Measurements from ENCODE around the gene HILPDA.
A peak's percentile ranks its signal among the peaks of the same experiment; 100 is the strongest.

Gene HILPDA

DNA sequence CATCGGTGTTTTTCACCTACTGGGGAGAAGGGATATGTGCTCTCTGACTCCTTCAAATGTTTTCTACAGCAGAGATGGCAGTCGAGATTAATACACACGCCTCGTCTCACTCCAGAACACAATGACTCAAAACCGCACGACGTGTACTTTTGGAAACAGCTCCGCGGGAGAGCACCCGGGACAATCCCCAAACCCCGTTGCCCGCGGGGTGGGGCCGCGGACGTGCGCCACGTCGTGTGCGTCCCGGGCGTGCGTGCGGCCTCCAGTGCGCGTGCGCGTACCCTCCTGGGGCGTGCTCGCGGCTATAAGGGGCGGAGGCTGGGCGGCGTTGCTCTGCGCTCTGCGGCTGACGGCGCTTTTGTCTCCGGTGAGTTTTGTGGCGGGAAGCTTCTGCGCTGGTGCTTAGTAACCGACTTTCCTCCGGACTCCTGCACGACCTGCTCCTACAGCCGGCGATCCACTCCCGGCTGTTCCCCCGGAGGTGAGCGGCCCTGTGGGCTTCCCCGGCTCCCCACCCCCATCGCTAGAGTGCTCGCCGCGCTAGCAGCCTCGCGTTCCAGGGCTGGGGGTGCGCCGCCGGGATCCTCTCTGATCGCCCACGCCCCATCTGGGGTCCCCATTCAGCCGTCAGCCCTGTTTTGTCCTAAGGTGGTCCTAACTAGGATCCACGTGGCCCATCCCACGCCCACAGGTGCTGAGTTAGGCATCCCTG, at the start of gene HILPDA:
HILPDA (plus strand) TSS at position 336 of the 712 bp plus-strand sequence. CDS start 1,391 bp downstream, outside the sequence.
- peak; percentile 94 to 96 for DNase-seq

DNA sequence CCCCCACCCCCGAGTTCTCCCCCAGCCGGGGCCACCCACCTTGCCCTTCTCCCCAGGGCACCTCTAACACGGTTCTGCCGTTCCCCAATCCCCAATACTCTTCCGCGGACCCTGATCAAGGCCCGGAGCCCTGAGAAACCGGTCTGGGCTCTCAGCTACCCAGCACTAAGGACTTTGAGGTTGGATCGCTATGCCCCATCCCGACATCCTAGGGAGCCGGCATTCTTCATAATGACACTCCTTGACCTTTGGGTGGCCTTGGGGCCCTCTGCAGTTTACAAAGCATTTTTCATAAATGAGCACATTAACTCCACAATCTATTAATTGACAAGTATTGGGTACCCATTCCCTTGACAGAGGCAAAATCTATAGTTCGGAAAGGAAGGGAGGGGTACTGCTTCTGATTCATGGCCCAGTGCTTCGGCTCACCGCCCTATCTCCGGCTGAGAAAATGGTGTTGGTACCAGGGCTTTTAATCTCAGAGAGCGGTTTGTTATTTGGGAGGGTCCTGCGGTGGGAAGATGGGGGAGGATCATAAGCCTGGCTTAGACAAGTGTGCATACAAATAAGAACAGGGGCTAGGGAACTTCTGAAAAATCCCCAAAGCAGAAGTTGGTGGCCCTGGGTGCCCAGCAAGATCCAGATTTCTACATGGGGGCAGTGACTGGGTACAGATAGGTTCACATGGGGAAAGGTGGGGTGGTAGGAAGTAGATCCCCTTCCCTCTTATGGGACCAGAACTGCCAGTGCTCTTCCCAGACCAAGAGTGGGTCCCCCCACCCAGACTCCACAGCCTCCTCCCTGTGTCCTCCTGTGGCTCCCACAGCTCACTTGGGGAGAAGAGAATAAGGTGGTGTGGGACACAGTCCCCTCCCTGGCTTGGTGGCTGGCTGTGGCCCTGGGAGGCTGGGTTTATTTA, 49.1 kb upstream of the HILPDA start:
- peak in 1 of 2 donors; percentile 16 for DNase-seq

- no peak for DNase-seq
Observed at GRCh38 chr7:128407233-128407589, 48.5 kb upstream of the HILPDA start.

DNA sequence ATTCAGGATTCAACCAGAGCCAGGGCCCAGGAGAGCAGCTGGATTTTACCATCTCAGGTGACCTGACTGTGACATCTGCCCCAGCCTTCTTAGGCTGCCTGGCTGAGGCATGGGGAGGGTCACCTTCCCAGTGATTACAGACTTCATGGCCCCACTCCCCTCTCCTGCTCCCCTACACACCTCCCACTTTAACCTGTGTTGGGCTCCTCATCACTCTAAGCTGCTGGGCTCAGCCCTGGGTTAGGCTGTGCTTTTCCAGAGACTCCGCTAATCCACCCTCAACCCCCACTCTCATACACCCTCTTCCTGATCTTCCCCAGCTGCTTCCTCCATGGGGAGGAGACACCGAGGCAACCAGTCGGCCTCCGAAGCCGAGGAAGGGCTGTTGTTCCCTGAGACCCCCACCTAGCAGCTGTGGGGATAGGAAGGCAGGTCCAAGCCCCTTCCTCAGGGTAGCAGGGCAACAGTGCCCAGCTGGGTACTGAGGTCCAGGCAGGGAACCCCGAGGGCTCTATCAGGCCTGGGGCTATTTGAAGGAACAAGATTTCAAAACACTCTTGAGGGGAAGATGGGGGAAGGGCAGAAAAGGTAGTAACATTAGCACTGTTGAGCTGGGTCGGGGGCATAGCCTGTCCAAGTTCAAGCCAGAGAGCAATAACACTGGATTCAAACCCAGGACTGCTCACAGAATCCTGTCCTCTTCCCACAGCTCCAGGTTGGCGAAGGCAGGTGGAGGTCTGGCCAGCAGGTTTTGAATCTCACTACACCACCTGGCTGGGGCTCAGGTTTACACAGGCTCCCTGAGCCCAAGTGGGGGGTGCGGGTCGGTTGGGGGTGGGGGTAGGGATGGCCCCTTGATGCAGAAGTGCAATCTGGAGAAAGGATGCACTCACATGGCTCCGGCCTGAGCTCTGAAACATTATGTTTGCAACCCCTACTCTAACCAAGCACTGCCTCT, 47.6 kb upstream of the HILPDA start:
- DNase-seq, result no peak

DNA sequence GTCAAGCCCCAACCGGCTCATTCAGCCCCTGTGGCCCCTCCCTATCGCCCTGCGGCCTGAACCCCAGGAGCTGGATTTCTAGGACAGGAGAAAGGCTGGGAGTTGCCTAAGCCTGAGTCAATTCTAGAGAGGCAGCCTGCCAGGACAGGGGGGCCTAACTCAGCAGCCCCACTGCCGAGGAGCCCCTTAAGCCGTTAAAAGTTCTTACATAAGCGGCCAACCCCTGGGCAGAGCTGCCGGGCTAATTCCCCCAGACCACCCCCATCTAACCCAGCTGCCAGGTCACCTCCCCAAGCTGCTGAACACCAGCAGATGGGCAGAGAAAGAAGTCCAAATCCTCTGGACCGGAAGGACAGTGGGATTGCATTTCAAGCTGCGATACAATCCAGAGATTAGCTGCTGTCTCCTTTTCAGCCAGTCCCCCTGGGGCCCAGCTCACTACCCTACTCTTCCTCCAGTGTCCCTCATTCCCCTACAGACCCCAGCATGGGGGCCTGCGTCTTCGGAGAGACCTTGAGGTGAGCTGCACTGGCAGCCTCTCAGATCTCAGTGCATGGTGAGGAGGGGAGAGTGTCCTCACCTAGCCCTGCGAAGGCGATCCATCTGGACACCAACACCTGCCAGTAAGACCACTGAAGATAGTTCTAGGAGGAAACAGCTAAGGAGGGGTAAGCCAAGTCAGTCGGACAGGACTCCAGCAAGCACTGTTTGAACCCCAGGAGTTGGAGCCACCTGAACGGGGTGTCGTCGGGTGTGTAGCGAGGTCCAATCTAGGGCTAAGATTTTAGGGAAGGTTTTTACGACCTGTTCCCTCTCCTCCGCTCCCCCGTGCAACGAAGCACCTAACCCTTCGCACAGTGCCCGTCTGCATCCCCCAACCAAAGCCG, 46.7 kb upstream of the HILPDA start:
- DNase-seq, result no peak

DNA sequence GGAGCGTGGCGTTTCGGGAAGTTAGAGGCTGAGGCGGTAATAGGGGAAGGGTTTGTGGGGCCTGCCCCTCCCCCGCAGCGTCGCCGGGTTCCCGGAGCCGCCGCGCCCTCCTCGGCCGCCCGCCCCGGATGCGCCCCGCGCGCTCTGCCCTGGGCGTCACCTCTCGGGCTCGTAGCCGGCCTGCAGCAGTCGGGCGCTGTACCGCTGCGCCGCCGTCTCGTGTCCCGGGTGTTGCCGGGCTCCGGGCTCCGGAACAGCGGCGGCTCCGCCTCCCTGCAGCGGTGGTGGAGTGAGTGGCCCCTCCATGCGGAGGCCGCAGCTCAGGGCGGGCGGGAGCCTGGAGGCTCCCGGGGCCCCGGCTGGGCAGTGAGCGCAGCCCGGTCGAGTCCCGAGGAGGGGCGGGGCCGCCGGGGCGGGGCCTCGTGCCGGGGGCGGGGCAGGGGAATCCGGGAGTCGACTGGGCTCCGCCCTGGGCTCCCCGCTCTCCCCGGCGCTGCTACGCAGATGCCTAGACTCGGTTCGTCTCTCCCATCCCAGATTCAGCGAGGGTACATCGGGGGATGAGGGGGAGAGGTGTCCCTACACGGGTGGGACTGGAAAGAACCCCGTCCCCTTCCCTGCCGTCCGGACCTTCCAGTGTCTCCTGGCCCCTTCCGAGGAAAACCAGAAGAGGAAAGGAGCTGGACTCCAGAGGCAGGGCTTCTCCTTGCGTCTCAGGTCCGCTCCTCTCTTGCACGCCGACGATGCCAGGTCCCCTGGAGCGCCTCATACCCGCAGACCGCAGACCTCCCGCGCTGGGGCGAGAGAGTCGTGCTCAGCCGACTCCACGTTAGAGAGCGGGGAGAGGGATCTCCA, 45.9 kb upstream of the HILPDA start, which contains the start of gene IMPDH1:
IMPDH1 (minus strand) TSS at position 387 of the 855 bp plus-strand sequence; CDS start at position 306, 81 bp downstream.
- peak; percentile 83 to 88 for DNase-seq

GRCh38 chr7:128410451-128410753, 45.3 kb upstream of the HILPDA start:
- DNase-seq, result no peak

DNA sequence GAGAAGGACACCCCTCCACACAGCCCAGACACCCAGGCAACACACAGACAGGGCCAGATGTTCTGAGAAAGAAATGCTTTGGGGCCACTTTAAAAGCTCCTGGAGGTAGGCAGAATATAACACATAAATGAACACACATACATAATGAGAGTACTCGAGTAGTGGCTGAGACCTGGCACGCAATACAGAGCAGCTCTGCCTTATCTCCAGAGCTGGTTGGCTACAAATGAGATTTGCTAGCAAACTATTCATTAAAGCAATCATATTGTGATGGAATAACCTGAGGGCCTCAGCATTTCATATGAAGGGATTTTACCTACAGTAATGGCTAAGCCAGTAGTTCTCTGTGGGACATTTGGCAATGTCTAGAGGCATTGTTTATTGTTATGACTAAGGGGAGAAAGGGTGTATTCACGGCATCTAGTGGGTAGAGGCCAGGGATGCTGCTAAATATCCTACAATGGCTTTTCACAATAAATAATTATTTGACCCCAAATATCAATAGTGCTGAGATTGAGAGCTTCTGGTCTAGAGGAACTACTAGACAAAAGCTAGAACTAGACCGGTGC, 40.4 kb upstream of the HILPDA start:
- DNase-seq, result no peak

DNA sequence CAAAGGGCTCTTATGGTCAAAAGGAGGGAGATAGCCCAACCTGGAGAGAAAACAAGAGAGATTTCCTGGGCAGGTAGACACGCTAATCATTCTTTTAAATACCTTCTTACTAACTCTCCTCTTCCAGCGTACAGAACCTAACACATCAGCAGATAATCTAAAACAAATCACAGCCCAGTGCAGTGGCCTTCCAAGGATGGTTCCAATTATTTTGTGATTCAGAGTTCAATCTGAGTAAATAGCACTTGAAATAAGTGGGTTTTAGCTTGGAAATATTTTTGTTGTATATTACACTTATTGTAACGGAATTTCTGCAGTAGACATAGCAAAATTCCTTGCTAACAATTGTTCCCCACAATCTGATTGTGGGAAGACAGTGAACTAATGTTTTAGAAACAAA, 38.6 kb upstream of the HILPDA start:
- no peak for DNase-seq

DNA sequence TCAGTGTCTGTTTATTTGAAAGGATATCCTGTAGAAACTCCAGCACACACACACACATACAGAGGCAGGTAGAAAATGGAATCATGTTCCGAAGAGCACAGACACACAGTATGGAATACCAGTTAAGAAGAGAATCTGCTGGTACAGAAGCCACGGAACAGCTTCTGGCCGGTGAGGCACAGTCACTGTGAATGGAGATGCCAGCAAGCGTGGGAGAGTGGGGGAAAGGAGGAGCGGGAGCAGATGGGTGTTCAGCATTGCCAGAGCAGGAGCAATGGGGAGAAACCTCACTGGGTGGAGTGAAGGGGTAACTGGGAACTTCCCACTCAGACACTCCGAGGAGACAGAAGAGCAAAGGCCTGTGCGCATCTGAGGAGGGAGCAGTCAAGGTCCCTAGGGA, 36.4 kb upstream of the HILPDA start:
- no peak for DNase-seq

DNA sequence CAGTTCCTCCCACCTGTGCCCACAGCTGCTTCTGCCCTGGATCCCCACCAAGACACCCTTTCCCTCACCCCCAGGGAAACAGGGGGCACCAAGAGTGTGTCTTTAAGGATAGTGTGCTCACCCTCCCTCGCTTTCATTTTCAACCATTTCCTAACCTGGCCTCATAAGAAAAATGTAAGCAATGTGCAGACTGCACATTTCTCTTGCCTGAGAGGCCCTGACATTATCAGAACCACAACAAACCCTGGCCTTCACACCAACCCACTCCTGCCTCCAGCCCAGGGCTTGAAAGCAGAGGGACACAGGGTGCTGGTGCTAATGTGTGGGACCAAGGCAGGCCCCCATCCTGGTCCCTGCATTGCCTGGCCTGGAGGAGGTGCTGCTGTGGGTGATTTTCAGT, 34.9 kb upstream of the HILPDA start:
- DNase-seq, result no peak

GRCh38 chr7:128421384-128421783, 34.3 kb upstream of the HILPDA start:
- DNase-seq, result no peak

DNA sequence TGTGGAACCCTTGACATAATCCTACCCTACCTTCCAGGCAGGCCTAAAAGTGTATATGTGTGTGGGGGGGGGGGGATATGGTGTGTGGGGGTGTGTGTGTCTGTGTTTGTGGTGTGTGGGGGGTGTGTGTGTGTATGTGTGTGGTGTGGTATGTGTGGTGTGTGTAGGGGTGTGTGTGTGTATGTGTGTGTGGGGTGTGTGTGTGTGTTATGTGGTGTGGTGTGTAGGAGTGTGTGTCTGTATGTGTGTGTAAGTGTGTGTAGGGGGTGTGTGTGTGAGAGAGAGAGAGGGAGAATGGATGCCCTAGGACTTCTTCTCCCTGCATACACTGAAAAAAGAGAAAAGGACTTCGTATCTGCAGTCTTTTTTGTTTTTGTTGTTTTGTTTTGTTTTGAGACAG, 33.6 kb upstream of the HILPDA start:
- DNase-seq, result no peak

- peak; percentile 31 to 62 for DNase-seq
Observed at GRCh38 chr7:128422842-128423241, 32.8 kb upstream of the HILPDA start.

DNA sequence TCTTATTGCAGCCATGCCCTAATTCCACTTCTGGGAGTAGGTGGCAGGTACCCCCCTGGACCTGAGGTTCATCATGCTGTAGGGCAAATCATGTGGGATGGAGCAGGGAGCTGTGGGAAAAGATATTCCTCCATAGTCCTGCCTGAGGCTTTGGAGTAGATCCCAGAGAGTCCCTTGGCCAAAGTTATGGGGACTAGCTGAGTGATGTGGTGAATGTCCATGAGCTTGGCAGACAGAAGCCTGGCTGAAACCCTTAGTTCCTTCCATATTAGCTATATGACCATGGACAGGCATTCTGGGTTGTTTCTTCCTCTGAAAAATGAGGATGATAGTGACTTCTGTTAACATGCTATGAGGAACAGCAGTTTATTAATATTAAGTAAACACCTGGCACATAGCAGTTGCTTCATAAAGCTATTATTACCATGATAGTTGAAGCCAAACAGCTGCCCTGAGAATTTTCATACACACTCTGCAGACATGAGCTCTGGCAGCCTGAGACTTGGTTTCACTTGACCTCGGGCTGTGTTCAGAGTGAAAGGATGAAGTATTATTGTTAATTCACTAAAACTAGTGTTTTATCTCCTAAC, 30.9 kb upstream of the HILPDA start:
- no peak for DNase-seq

- DNase-seq, result peak; percentile 70 to 80
Observed at GRCh38 chr7:128425850-128426249, 29.8 kb upstream of the HILPDA start.

GRCh38 chr7:128427289-128427891, 28.3 kb upstream of the HILPDA start:
- peak in 1 of 2 donors; percentile 64 for DNase-seq

GRCh38 chr7:128430207-128430606, 25.5 kb upstream of the HILPDA start:
- DNase-seq, result no peak

DNA sequence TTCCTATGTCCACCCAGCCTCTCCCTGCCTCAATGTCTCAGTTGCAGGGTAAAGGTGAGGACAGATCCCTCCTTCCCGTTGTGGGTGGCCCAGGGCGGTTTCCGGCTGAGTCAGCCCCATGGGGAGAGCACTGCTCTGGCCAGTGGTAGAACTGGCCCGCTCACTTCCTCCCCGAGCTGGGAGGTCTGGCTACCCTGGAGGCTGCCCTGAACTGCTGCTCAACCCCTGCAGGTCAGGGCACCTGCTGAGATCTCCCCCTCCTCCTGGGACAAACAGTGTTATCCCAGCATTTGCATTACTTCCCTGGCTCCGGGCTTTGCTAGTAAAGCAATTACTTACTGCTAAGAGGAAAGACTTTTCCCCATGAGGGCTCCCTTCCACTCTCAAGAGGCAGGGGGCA, 24.5 kb upstream of the HILPDA start:
- DNase-seq, result no peak

- no peak for DNase-seq
Observed at GRCh38 chr7:128431754-128432153, 23.9 kb upstream of the HILPDA start.

All from CD4-positive, alpha-beta T cell treated with Interleukin-1 beta for 1 hour (primary cell).